CD4-positive, alpha-beta T cell (primary cell): Measurements from ENCODE around the gene CAMTA1. TPM values are rescaled to one million over a fixed set of nuclear protein-coding genes. Genes with fewer than 3 reads are reported as not detected.

Source experiments
- ATAC-seq: fragments of 200-7000 bp; cut with Tn5 transposase; one replicate; pipeline ENCODE4 v1.10.0; 2022; ENCODE audit warnings: mild to moderate bottlenecking; ENCODE audit not compliant: poor library complexity
- CTCF ChIA-PET: fragments of 350-600 bp; sonication (Branson Sonifier 250); formaldehyde crosslinking; loops from one replicate; lab custom pipeline; 2021; ENCODE audit warnings: antibody characterized with exemption, inconsistent platforms; lab: Charles Lee
- POLR2A ChIA-PET: fragments of 350-600 bp; sonication (Branson Sonifier 250); formaldehyde crosslinking; loops from one replicate; lab custom pipeline; 2021; ENCODE audit warnings: antibody characterized with exemption, inconsistent platforms; lab: Charles Lee
- DNase-seq, 14 experiments: peaks; one replicate each; pipeline ENCODE4 v3.0.0-alpha.2; 2013 to 2020; ENCODE audit warnings: mixed read lengths in 2 of 14
- H3K27ac ChIP-seq, 2 donors: one replicate each; pipeline versions ENCODE4 v1.5.1 to v1.7.0; 2013; ENCODE audit warnings: low read length in 2 of 2, low read depth in 1 of 2, mild to moderate bottlenecking in 1 of 2
- H3K27me3 ChIP-seq, 2 experiments: 1 replicate in 1 of 2; 2 replicates in 1 of 2; pipeline versions ENCODE4 v1.6.1 to v1.7.0; 2013; ENCODE audit warnings: low read length in 2 of 2, control low read depth in 1 of 2, mild to moderate bottlenecking in 1 of 2, moderate library complexity in 1 of 2; ENCODE audit not compliant: insufficient read depth in 2 of 2, control insufficient read depth in 1 of 2
- H3K36me3 ChIP-seq: one replicate; pipeline ENCODE4 v1.6.1; 2013; ENCODE audit warnings: low read length, control low read depth; ENCODE audit not compliant: insufficient read depth
- H3K4me1 ChIP-seq: one replicate; pipeline ENCODE4 v1.6.1; 2013; ENCODE audit warnings: low read length, control low read depth; ENCODE audit not compliant: insufficient read depth
- H3K4me3 ChIP-seq: one replicate; pipeline ENCODE4 v1.5.1; 2013; ENCODE audit warnings: mild to moderate bottlenecking, low read length, moderate library complexity
- H3K9me3 ChIP-seq, 2 experiments: 1 replicate in 1 of 2; 2 replicates in 1 of 2; pipeline versions ENCODE4 v1.6.1 to v1.7.0; 2013; ENCODE audit warnings: low read length in 2 of 2, mild to moderate bottlenecking in 2 of 2, control low read depth in 1 of 2, moderate library complexity in 1 of 2; ENCODE audit not compliant: control insufficient read depth in 1 of 2, insufficient read depth in 1 of 2
- H3K27ac Mint-ChIP-seq: one replicate; pipeline ENCODE4 v1.8.0; 2020; ENCODE audit warnings: mixed read lengths
- H3K27me3 Mint-ChIP-seq: one replicate; pipeline ENCODE4 v1.8.0; 2021; ENCODE audit warnings: mixed read lengths
- H3K36me3 Mint-ChIP-seq: one replicate; pipeline ENCODE4 v1.8.0; 2021; ENCODE audit warnings: low read depth, mixed read lengths
- H3K4me1 Mint-ChIP-seq: one replicate; pipeline ENCODE4 v1.8.0; 2021; ENCODE audit warnings: low read depth, mixed read lengths
- H3K4me3 Mint-ChIP-seq: one replicate; pipeline ENCODE4 v1.8.0; 2020; ENCODE audit warnings: mild to moderate bottlenecking, mixed read lengths
- H3K9me3 Mint-ChIP-seq: one replicate; pipeline ENCODE4 v1.8.0; 2020; ENCODE audit warnings: mixed read lengths
- CTCF ChIP-seq: fragments of 200-600 bp; IDR thresholded peaks from one replicate; pipeline ENCODE4 v1.8.0; 2022; ENCODE audit warnings: antibody characterized with exemption, mild to moderate bottlenecking
- intact Hi-C, 2 experiments: fragments of 100-400 bp; cut with DNase I in 1 of 2; cut with micrococcal nuclease in 1 of 2; formaldehyde crosslinking; loops; one replicate each; pipeline versions ENCODE4 v1.15.1 to v1.9.0; 2023 to 2025; cut with DNase I, micrococcal nuclease
- total RNA-seq, 174 experiments: library from RNA in 2 of 174; stranded (reverse) in 2 of 174; gene quantifications; one replicate each; pipeline ENCODE4 v1.2.3 and lab custom pipeline; 2021 to 2026

Gene CAMTA1
- total RNA-seq, 2 experiments from 2014 or later: 38.6 to 39.3 TPM

GRCh38 chr1:7352364-7352763, 567.1 kb downstream of the CAMTA1 start:
- no peak for TF ChIP-seq CTCF
- Histone ChIP-seq H3K27me3 (no peaks in the 10 kb centered on the region), H3K36me3 (no peaks in the 10 kb centered on the region), H3K4me3 (no peak overlapping the region), H3K9me3 (peaks cover 0 to 13% of the 10 kb centered on the region in 2 experiments), H3K27ac (no peak overlapping the region), H3K4me1 (no peaks in the 10 kb centered on the region)
- Mint-ChIP-seq H3K36me3 (no peaks in the 10 kb centered on the region), H3K9me3 (no peaks in the 10 kb centered on the region), H3K27ac (no peak overlapping the region), H3K4me1 (no peaks in the 10 kb centered on the region), H3K4me3 (no peak overlapping the region), H3K27me3 (no peaks in the 10 kb centered on the region)
- ATAC-seq: no peak
- intact Hi-C loops: no loop called here
- no peak for DNase-seq
- ChIA-PET CTCF (no interaction called here), POLR2A (no interaction called here)

GRCh38 chr1:7352974-7353373, 567.7 kb downstream of the CAMTA1 start:
- Mint-ChIP-seq H3K27ac (no peak overlapping the region), H3K4me1 (no peaks in the 10 kb centered on the region), H3K36me3 (no peaks in the 10 kb centered on the region), H3K9me3 (no peaks in the 10 kb centered on the region), H3K4me3 (no peak overlapping the region), H3K27me3 (no peaks in the 10 kb centered on the region)
- no peak for DNase-seq
- intact Hi-C loops: no loop called here
- Histone ChIP-seq H3K4me1 (no peaks in the 10 kb centered on the region), H3K27me3 (no peaks in the 10 kb centered on the region), H3K27ac (no peak overlapping the region), H3K9me3 (peaks cover 0 to 13% of the 10 kb centered on the region in 2 experiments), H3K4me3 (no peak overlapping the region), H3K36me3 (no peaks in the 10 kb centered on the region)
- no peak for TF ChIP-seq CTCF
- ChIA-PET CTCF (no interaction called here), POLR2A (no interaction called here)
- no peak for ATAC-seq

DNA sequence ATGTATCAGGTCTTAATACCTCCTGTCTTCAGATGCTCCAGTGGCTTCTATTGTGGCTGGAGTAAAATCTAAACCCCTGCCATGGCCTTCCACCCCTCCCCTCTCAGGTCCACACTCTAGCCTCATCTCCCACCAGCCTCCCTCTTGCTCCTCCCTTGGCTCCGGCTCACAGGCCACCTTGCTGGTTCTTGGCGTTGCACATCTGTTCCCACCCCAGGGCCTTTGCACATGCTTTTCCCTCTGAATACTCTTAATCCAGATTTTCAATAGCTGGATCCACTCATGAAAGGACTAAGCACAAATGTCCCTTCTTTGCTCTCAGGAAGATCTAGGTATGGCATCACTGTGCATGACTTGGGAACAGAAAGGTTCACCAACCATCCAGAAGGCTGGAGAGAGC, 570.4 kb downstream of the CAMTA1 start:
- H3K27ac Mint-ChIP-seq: no peak overlapping the region
- H3K4me3 ChIP-seq: no peak overlapping the region
- DNase-seq (no peak), ATAC-seq (no peak)
- peaks cover 6% of the 10 kb centered on the region for H3K27me3 Mint-ChIP-seq
- intact Hi-C loops: no loop called here
- no peak overlapping the region for H3K27ac ChIP-seq
- H3K4me3 Mint-ChIP-seq: no peak overlapping the region
- H3K36me3 ChIP-seq: no peaks in the 10 kb centered on the region
- peaks cover 0 to 6% of the 10 kb centered on the region in 2 experiments for H3K27me3 ChIP-seq
- TF ChIP-seq CTCF: no peak
- H3K36me3 Mint-ChIP-seq: no peaks in the 10 kb centered on the region
- H3K9me3 Mint-ChIP-seq: no peaks in the 10 kb centered on the region
- no peaks in the 10 kb centered on the region for H3K4me1 Mint-ChIP-seq
- ChIA-PET POLR2A (no interaction called here), CTCF (no interaction called here)
- H3K9me3 ChIP-seq: peaks cover 0 to 13% of the 10 kb centered on the region in 2 experiments
- no peaks in the 10 kb centered on the region for H3K4me1 ChIP-seq
